G401 (cell line): ENCODE results near the gene SLN. TPM values are rescaled to one million over a fixed set of nuclear protein-coding genes. Genes with fewer than 3 reads are reported as not detected.
A peak's percentile ranks its signal among the peaks of the same experiment; 100 is the strongest.

Experiments used
- DNase-seq: peaks from one replicate; pipeline ENCODE4 v3.0.0-alpha.2; 2015; ENCODE audit warnings: low spot score
- in situ Hi-C: cut with HindIII; loops from 2 replicates; pipeline ENCODE4 v1.10.0; 2016; ENCODE audit warnings: low sequenced_read_pairs, mixed read lengths
- total RNA-seq: library from RNA; depleted of rRNA; stranded (reverse); fragments of >200 nt; shearing (Covaris generic); gene quantifications from 2 replicates; pipeline ENCODE4 v1.2.3, GENCODE V29; 2014

SLN gene
- total RNA-seq, 1 experiment from 2014 or later: not detected

DNA sequence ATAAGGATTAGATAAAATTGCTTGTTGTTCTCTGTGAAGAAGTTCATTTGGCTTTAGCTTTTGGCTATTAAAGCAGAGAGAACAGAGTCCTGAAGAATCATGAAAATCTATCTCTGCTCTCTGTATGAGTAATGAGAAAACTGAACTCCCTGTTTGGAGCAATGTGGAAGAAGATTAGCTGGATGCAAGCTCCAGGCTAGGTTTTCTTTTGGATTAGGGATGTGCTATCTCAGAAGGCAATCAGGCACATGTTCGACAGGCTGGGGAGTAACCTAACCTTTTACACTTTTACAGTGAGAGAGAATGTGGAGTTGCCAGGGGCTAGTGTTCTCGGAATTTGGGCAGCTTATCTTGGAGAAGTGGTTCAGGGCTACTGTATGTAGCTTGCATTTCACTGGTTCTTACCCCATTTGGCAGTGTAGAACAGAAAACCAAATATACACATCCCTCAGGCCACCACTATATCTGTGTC, 8.5 kb upstream of the SLN start:
- in situ Hi-C loops: no loop called here

DNA sequence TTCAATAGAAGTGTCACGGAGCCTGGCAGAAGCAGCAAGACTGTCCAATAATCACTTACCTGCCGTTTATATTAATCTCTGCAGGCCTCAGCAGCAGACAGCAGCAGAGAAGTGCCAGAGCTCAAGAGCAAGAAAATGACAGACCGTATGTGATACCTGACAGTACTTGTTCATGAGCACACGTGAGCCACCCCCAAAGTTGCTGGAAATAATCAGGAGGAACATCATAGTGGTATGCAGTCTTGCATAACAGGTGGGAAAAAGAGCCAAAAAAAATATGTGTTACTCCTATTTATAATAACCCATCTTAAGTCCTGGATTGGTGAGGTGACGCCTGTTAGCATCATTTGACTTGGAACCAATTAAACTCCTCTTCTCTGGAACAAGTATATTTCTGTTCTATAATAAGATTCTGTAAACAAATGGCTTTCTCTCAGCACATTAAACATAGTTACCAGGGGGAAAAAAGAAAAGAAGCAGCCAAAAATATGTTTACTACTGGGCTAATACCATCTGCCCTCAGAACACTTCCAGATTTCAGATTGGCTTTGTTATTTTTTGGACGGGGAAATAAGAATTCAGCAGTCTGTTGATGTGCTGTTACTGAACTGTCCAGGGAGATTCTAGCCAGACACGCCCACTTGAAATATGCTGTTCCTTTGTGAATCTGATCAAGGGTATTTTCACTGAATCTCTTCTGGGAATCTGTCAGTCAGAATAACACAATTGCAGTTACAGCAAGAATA, 7.9 kb upstream of the SLN start:
- DNase-seq: peak; percentile 97
- in situ Hi-C loops: no loop called here

More for the DNA sequence above, 8.5 kb upstream of the SLN start:
- DNase-seq: no peak

DNA sequence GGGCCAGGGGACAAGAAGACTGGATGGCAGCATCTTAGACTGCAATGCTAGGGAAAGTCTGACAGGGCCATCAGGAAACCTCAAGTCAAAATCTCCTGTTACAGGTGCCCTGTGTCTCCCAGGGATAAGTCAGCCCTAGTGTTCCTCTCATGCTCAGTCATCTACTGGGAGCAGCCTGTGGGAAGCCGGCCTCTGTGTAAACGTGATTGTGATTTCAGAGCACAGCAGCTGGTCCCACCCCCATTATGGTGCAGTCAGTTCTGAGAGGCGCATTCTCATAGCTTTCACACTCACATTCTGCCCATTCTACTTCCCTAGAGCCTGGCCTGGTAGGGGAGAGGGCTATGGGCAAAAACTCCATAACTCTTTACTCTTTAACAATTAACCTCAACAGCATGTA, 7.2 kb upstream of the SLN start:
- in situ Hi-C loops: no loop called here
- DNase-seq: peak; percentile 31

DNA sequence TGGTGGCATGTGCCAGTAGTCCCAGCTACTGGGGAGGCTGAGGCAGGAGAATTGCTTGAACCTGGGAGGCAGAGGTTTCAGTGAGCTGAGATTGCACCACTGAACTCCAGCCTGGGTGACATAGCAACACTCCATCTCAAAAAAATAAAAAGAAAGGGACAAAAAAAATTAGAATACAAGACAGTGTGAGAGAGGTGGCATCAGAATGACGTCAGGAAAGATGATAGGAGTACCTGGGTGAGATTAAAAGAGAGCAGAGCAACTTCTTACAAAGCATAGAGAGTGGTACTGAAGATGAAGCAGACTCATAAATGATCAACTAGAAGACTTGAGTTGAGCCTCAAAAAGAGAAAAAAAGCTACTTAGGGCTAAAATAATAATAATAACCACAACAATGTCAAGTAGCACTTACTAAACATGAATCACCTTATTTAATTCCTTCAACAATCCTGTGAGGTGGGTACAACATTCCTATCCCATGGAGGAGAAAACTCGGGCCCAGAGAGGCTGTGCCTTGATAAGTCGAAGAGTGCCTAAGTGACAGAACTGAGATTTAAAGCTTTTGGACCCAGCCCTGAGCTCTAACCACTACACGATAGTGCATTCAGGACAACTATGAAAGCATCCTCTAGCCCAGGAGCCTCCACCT, 5.2 kb upstream of the SLN start:
- in situ Hi-C loops: no loop called here
- DNase-seq: no peak

DNA sequence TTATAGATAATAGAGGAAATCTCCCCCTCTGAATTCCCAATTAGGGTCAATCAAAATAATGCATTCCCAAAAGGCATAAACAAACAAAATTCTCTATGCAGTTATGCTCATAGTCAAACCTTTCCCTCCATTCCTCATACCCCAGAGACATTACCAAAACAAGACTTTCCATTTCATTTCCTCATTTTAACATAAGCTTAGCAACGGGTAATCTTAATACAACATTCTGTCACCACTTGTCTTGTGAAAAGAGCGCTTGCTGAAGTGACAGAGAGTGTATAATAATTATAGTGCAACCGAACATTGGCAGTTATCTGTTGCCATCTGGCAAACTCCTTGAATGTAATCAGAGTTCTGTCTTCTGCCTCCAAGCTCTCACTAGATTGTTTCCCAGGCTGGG, 1.2 kb upstream of the SLN start:
- in situ Hi-C loops: no loop called here
- peak; percentile 57 for DNase-seq

DNA sequence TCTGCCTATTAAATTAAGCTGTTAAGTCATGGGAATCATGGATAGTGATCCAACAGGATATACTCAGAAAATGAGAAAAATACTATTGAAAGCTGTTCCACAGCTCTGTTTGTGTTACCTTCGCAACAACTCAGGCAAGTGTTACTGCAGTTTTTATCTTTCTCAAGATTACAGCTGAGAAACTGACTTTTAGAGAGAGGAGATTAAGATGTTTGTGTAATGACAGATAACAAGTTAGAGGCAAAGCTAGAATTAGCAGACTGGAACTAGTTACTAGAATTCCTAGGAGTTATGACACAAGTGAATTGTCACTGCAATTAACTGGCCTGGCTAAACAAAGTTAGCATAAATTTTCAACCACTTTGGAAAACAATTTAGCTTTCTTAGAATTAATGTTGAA, 1.6 kb downstream of the SLN start:
- in situ Hi-C loops: no loop called here
- no peak for DNase-seq

DNA sequence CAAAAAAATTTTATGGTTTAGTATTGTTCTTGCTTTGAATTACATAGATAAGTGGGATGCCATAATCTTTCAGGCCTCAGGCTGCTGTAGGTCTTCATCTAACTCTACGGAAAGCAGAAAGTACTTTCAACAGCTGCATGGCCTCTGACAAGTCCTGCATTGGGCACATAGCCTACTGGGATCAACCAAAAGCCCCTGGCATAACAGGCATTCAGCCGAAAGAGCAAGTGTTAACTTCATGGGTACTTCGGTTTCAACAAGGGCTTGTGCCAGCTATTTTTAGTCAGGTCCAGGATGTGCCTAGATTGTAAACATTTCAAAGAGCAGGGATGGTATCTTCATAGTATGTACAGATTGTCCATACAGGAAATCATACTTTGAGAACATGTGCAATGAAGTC, 3.1 kb downstream of the SLN start:
- DNase-seq: no peak
- in situ Hi-C loops: no loop called here

DNA sequence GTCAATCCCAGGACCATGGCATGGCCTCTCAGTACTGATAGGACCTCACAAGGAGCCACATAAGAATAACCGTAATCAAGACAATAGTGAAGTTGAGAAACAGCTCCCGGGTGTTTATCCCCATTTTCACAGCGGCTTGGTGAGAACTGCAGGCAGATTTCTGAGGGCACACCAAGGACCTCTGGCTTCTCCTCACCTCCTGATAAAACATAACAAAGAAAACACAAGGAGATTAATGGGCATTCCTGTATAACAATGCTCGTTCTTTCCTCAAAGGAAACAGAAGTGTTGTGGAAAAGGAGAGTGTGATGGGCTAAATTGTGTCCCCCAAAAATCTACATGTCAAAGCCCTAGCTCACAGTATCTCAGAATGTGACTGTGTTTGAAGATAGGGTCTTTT, 4.0 kb downstream of the SLN start:
- in situ Hi-C loops: no loop called here

DNA sequence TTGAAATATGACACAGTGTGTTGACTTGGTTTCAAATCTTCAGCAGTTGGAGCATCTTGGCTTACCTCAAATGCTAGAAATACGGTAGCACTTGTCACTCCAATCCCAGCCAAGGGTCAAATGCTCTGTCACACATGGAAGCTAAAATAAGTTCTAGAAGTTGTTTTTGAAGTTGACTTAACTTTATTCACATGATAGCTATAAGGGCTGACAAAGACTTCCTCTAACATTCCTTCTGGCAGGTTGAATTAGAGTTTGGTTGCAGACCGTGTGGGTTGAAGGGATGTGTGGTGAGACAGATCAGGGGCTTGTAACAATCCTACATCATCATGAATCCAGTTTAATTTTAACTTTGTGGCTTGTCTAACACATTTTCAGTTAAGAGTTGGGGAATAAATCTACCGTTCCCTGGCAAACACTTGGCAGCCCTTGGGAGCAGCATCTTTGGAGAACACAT, 4.6 kb downstream of the SLN start:
- in situ Hi-C loops: no loop called here
- no peak for DNase-seq

More for the DNA sequence above, 4.0 kb downstream of the SLN start:
- DNase-seq: no peak

DNA sequence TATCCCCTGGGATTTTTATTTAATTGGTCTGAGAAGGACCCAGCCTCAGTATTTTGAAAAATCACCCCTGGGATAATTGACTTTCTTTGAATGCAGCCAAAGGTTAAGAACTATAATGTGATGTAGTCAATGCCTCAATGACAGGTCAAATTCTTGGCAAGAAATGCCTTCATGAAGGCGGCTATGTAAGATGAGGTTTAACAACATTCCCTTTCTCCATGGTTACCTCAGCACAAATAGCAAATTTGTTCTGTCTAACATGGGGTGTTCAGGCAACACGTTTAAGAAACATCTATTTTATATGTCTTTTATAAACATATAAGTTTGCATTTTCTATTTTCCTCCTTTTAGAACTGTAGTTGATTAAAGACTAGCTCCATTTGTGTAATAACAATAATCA, 5.3 kb downstream of the SLN start:
- in situ Hi-C loops: no loop called here
- no peak for DNase-seq

DNA sequence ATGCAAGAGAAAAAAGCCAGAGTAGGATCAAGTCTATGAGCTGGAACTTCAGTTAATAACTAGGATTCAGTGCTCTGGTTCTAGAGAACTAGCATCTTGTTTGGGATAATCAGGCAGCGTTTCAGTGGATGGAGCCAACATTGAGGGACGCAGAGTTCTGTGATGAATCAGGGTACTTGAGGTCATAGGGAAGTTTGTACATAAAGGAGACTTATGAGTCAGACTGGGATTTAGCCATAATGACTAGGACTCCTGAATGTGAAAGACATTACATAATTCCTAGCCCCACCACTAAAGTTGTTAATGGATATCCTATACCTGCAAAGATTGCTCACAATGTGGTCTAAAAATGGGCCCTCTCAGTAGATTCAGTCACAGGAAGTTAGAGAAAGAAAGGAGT, 6.8 kb downstream of the SLN start:
- no peak for DNase-seq
- in situ Hi-C loops: no loop called here

DNA sequence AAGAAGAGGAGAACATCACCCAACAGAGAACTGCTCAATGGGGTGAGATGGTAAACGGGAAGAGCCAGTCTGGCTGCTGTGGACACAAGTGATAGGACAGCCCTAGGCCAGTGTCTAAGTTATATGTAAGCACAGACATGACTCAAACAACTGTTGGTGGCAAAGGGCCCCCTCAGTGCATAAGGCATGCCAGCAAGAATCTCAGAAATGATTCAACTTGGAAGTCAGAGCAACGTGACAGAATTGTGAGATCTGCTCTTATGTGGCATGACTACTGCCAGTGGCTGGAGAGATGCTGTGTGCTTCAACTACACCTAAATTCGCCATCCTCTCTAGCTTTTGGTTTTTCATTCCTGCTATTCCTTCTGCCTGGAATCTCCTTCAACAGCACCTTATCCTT, 7.4 kb downstream of the SLN start:
- DNase-seq: no peak
- in situ Hi-C loops: no loop called here

DNA sequence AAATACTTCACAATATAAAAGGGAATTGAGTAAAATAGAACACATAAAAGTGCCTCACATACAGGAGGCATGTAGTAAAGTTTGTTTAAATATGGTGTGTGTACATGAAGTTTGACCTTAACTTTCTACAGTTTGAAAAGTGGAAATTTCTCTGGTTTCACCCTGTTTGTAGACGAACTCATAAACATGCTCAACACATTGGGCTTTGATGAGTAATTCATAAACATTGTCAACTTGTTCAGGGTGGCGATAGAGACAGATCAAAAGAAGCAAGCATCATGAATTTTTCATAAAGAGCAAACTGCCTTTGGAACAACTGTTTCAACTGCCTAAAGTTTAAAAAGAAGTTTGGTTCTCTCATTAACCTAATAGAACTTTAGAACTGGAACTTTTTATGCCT, 9.1 kb downstream of the SLN start:
- DNase-seq: no peak
- in situ Hi-C loops: no loop called here

DNA sequence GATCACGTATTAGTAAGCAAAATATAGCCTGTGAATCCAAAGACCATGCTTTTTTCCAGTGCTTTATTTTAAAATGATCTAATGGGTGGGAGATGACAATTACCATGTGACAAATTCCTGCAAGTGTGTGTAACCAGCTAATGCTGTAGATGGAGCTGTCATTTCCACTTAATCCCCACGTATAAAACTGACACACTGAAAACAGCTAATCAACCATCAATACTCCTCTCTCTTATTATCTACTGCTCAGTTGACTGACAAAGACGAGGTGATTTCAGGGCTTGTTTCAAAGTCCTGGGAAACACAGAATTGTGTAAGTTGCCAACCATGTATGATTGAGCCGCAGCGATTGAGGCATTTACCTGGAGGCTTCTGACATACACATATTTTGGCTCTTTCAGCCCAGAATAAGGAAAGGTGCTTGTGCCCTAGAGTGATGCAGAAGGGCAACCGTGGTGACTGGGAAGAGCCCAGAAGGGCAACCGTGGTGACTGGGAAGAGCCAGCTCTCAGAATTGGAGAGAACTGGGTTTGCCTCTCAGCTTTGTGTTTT, 9.7 kb downstream of the SLN start:
- in situ Hi-C loops: no loop called here
- DNase-seq: no peak

DNA sequence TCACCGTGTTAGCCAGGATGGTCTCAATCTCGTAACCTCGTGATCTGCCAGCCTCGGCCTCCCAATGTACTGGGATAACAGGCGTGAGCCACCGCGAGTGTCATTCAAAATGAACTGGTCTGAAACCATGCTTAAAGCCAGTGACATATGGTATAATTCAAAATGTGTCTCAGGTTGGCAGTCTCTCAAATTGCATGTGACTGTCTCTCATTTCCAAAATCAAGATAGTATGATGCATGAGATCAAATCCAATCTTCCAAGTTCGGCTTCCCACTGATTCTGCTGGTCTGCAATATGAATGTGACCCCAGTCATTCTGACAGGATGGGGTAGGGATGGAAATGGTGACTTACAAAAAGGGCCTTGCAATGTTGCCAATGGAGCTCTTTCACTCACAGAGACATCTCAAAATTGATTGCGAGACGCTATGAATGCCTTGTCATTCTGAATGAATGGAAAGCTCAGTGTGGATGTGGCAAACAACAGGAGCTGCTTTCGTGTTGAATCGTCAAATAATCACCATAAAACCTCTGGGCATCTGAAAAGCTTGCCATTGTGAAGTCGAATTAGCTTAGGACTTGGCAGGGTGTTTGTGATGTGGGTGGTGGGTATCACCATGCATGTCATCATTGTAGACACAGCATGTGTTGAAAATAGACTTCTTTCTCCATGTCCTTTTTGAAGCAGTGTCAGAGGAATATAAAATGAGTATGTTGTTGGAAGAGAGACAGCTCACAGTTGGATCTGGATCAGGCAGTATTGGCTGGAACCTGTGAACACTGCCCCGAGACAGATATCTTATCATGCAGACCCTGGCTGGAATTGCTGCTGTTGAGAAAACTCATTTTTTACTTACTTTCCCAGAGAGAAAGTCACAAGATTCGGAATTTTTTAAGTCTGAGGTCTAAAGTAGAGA, 12.2 kb downstream of the SLN start:
- DNase-seq: peak; percentile 71
- in situ Hi-C loops: no loop called here

DNA sequence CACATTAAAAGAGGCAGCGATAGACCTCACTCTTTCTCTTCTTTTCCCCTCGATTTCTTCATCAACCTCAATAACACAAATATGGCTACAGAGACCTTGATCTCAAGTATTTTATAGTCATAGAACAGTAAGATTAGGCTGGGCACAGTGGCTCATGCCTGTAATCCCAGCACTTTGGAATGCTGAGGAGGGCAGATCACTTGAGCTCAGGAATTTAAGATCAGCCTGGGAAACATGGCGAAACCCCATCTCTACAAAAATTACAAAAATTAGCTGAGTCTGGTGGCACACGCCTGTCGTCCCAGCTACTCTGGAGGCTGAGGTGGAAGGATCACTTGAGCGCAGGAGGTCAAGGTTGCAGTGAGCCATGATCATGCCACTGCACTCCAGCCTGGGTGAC, 14.6 kb downstream of the SLN start:
- no peak for DNase-seq
- in situ Hi-C loops: no loop called here

DNA sequence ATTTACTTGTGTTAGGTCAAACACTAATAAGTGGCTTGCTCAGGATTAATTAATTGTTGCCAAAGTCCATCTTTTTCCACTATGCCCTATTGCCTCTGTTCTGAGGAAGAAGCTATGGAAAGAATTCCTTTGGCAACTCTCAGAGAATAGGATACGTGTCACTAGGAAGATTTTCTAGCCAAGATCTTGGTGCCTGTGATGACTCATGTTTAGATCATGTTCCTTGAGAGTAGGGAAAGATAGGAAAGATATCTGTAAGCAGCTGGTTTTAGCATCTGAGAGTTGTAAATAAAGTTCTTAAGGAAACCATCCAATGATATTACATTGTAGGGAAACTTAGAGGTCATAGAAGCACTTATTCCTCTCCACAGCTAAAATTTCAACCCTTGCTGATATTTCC, 15.7 kb downstream of the SLN start:
- in situ Hi-C loops: no loop called here

DNA sequence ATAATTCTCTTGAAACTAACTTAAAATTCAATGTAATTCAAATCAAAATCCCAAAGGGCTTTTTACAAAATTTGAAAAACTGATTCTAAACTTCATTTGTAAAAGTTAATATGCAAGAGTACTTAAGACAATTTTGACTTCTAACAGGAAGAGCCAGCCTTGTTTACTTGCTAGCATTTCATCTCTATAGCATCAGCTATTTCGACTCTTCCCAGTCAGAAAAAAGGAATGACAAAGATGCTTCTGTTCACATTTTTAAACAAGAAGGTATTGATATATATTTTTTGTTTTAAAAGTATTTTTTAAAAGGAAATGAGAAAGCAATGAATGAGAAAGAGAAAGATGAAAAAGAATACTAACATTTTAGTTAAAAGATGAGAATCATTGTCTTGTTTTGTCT, 16.4 kb downstream of the SLN start:
- in situ Hi-C loops: no loop called here
- no peak for DNase-seq

More for the DNA sequence above, 15.7 kb downstream of the SLN start:
- no peak for DNase-seq

DNA sequence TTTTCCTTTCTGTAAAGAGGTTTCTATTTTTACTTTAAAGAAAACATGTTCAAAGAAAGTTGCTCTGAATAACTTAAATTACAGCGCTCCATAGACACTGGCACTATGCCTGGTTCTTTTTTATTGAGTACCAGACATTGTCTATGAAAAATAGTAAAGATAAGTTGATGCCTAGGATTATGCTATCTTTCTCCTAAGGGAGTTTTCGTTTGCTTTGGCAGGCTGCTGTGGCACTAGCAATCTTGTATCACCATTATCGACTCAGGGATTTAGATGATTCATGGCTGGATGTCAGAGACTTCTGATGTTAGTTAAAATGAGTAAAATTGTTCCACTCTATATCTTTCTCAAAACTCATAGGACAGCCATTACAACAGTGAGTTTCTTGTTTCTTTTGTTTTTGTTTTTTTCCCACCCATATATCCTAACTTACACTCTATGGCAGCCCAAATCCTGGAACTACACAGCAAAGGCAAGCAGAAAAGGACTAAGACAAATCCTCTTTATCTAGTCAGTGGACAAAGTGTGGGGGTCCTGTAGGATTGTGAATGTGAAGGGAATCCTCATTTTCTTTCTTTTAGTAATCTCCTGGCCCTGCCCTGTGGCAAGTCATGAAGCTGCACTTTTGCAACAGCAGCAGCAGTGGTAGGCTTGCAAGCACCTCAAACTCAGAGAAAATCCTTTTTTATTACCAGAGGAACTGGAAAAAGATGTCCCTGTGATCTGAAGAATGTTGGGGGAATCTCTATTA, 20.7 kb downstream of the SLN start:
- no peak for DNase-seq
- in situ Hi-C loops: no loop called here
